Renal pelvis (tissue), 4 donors: ENCODE data around the gene MFN1. TPM values are rescaled to one million over a fixed set of nuclear protein-coding genes. Genes with fewer than 3 reads are reported as not detected.

Experiments
- DNase-seq: peaks from one replicate; pipeline ENCODE4 v3.0.0-alpha.2; 2013
- polyA plus RNA-seq, 3 donors: library from polyadenylated mRNA; unstranded; fragments of 120-200 nt; gene quantifications; one replicate each; pipeline ENCODE4 v1.2.1, GENCODE V29; 2013; ENCODE audit not compliant: insufficient read length in 3 of 3

MFN1 gene
- polyA plus RNA-seq, 3 donors = 48.6 to 76.9 (median 74.4) TPM

DNA sequence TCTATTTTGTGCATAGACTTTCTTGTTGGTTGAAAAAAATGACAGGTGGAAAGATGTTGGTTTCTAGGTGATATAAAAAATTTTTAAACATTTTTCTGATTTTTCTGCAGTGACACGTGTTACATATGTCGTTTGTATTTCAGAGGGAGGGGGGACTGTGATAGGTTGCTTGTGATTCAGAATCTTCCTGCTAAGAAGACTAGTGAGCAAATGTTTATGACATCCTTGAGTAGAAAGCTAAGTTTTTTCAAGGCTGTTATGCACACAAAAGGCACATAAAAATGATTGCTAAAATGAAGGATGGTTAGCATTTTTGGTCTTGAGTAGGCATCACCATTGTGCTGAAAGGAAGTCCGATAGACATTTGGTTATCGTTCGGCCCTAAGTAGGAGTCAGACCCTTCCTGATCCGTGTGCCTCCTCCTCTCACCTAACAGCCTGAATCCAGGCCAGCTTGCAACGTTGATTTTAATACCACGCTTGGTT lies 23.2 kb upstream of the MFN1 start:
- no peak for DNase-seq

GRCh38 chr3:179330438-179330837 lies 17.1 kb upstream of the MFN1 start:
- no peak for DNase-seq

- DNase-seq = no peak
These were observed 15.3 kb upstream of the MFN1 start for GRCh38 chr3:179332240-179332639.

GRCh38 chr3:179333084-179333483 lies 14.4 kb upstream of the MFN1 start:
- no peak for DNase-seq

- DNase-seq = no peak
These were observed 11.1 kb upstream of the MFN1 start for GRCh38 chr3:179336345-179336929.

GRCh38 chr3:179348325-179349013 lies 960 bp downstream of the MFN1 start:
- DNase-seq = no peak

- DNase-seq = no peak
These were observed 8.5 kb downstream of the MFN1 start for GRCh38 chr3:179355996-179356395.

- no peak for DNase-seq
These were observed 15.8 kb downstream of the MFN1 start for GRCh38 chr3:179363332-179363731.

DNA sequence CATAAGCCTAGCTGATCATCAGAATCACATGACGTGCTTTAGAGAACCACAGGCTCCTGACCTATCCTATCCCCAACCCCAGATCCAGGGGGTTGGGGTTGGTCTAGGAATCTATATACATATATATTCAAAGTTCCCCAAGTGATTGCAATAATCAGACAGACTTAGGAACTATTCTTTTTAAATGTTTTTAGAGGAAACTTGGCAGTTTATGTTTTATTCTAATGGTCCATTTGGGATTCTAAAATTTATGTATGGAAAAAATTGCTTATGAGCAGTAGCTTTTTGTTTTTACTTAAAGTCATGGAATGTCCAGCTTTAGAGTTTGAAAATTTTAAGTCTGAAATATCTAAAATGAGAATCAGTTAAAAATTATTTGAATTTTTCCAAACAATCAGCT lies 22.1 kb downstream of the MFN1 start:
- no peak for DNase-seq

DNA sequence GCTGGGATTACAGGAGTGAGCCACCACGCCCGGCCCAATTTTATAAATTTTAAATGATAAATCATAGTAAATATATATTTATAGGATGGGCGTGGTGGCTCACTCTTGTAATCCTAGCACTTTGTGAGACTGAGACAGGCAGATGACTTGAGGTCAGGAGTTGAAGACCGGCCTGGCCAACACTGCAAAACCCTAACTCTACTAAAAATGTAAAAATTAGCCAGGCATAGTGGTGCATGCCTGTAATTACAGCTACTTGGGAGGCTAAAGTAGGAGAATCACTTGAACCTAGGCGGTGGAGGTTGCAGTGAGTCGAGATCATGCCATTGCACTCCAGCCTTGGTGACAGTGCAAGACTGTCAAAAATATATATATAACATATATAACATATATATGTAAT lies 26.4 kb downstream of the MFN1 start:
- DNase-seq = no peak

DNA sequence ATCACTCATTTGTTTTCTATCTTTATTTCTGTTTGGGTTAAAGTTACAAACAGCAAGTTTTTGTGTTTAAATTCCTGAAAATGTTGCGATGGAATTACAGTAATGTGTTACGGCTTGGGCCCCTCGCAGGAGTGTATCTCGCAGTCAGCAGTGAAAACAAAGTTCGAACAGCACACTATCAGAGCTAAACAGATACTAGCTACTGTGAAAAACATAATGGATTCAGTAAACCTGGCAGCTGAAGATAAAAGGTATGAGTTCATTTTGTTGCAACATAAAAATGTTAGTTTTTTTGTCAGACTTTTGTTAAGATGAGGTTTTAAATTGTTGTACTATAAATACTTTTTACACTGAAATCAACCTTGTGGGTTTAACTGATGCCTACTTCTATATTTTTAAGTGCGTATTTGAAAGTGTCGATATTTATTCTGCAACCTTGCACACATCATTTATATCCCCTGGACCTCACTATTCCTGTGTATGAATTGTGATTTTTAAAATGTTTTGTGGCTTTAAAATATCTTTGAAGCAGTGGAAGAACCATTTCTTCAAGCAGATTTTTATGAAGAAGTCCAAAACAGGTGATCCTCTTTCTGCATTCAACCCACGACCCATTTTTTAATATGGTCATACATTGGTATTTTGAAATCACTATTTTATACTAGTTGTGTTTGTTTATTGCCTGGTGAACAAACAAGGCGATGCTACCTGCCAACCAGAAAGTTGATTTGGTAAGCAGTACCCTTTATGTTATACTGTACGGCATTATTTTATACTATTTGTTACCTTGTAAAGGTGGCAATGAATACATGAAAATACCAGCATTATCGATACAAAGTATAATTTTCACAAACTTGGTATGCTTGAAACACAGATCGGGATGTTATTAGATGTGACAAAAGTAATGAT lies 27.8 kb downstream of the MFN1 start:
- no peak for DNase-seq

DNA sequence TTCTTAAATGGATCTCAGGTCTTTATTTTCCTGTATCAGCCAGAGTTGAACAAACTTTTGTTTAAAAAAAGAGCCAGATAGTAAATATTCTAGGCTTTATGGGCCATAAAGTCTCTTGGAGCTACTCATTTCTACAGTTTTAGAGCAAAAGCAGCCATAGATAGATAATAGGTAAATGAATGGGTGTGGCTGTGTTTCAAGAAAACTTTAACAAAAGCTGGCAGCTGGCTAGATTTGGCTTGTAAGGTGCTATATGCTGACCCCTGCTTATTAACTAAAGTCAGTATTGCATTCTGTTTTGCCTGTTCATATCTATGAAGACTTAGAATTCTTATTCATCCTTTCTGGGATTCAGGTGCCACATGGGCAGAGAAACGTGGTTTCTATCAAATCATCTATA lies 29.0 kb downstream of the MFN1 start:
- DNase-seq = no peak

DNA sequence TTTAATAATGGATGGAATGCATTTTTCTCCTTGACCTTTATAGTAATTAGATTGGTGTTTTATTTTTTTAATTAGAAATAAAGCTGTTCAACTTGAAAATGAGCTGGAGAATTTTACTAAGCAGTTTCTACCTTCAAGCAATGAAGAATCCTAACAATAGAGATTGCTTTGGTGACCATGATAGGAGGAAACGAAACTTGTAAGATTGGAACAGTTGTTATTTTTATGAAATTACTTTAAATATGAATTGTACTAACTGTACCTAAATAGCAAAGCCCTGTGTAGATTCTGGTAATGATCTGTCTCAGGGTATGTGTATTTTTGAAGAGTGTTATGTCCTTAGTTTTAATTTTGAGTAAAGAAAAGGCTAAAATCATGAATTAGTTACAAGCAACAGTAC lies 44.4 kb downstream of the MFN1 start:
- no peak for DNase-seq

DNA sequence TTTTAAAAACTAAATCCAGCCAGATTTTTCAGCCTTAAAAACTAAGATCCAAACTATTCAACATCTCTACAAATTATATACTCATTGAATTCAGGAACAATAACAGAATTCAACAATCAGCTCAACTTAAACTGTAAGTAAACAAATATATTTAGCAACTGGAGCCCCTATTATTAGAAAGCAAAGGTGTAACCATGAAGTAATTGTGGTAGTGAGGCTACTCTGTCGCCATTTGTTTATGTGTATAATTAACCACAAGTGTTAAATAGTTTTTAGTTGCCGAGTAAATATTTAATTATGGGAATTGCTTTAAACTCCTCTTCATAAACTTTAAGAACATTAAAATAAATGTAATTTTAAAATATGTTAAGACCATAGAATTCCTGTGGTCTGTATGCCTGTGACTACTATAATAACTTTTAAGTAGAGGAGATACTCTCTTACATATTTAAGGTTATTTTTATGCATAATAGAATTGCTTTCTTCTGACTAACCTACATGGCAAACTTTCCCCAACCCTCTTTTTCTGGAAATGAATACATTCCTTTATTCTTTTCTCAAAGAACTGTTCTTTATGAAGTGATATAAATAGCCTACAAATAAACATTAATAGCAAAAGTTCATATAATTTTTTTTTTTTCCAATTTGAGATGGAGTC lies 51.2 kb downstream of the MFN1 start:
- no peak for DNase-seq

DNA sequence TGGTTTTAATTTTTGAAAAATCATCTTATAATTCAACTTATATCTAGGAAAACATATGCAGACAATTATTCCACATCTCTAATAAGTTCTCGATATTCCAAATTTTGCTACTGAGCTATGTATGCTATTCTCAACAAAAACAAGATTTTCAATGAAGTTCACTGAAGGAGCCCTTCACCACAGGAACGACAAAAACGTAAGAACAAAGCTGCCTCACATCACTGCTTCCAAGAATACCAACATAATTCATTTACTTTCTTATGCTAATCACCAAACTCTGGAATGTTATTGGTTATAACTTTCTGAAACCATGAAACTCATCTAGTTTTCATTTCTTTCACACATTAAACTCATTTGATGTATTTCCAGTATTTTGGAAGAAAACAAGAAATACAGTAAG lies 54.1 kb downstream of the MFN1 start:
- DNase-seq = no peak

- DNase-seq = no peak
These were observed 55.5 kb downstream of the MFN1 start for GRCh38 chr3:179402963-179403362.

GRCh38 chr3:179404307-179404706 lies 56.8 kb downstream of the MFN1 start:
- no peak for DNase-seq

DNA sequence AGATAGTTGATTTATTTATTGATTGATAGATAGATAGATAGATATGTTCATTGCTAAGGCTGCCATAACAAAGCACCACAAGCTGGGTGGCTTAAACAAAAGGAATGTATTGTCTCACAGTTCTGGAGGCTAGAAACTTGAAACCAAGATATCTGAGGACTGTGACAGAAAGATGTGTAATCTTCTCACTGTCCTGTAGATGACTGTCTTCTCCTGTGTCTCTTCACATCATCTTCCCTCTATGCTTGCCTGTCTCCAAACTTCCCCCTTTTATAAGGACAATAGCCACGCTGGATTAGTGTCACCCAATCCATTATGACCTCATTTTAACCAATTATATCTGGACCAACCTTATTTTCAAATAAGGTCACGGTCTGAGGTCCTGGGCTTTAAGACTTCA lies 62.8 kb downstream of the MFN1 start:
- no peak for DNase-seq

GRCh38 chr3:179410999-179411398 lies 63.5 kb downstream of the MFN1 start:
- DNase-seq = no peak

DNA sequence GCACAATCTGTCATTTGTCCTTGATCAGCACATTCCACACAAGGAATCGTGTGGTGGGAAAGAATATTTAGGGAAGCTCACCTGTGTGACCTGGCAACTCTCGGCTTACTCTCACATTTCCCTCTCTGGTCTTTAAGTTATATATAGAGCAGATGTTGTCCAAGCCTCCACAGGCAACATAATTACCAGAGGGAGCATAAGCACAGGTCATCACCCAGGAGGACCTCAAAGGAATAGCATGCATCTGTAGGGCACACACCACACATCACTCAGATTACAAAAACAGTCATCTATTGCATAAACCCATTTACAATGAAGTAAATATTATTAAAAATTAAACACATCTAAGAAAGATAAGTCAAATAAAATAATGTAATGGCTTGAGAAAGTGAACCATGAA lies 67.3 kb downstream of the MFN1 start:
- no peak for DNase-seq

DNA sequence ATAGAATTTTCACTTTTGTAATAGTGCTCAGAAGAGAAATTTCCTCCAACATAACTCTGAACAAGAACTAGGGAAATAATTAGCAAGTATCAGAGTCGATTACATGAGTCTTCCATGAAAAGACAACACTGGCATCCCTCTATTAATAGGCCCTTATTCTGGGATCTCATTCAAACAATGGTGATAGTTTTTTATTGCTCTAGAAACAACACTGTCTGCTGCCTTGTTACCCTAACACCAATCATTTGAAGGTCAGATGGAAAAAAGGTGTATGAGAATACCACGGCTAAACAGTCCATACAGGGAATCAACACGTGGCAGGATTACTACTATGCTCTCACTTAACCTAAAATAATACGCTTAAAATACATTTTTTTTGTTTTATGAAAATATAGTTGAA lies 67.9 kb downstream of the MFN1 start:
- no peak for DNase-seq

DNA sequence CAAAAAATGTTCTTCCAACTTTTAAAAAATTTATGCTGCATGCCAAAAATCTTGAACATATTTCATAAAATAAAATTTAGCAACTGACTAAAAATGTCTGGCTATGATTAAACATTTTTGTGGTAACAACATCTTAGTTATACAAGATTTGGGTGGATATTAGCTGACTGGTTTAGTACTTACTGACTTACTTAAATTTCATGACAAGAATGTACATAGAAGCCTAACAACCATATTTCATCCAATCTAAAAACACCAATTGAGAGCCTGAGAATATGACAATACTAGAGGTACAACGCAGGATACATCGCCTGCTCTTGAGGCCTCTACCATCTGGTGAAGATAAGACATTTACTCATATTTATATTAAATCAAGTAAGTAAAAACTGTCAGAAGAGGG lies 69.2 kb downstream of the MFN1 start:
- no peak for DNase-seq
